ENCODE measurements around the gene DLGAP4.

- no peak for TF ChIP-seq EP300 (IDR thresholded peaks at IDR 0.05)
- no peak for TF ChIP-seq POLR2A (IDR thresholded peaks at IDR 0.05)
Observed at GRCh38 chr20:36344517-36345132, 38.5 kb downstream of the DLGAP4 start.

Data from ovary (tissue), 1 donor.